ENCODE measurements around the gene SGMS2.

Gene SGMS2

DNA sequence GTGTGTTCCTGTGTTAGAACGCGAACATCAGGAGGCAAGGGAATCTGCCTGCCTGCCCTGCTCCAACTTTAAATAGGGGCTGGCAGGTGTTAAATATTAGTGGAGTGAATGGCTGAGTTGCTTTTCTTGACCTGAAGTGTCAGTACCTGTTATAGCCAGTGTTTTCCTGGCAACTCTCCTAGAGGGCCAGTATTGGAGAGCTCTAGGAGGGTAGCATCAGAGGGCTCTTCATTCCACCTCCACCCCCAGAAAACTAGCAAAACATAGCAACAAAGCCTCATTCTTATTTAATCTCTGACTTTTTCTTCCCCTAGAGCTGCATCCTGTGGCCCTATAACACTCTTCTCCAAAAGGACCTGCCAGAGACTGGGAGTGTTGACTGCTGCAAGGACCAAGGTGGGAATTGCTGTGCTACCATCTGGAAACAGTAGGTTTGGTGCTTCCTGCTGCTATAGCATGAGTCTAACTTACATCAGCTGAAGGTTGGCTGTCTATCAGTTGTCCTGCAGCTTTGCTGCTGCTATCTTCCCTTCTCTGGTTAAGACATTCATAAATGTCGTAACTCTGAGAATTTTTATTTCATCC is 33.5 kb downstream of the SGMS2 start:
- no peak for DNase-seq
- intact Hi-C loops (cut with DNase I) = no loop called here

DNA sequence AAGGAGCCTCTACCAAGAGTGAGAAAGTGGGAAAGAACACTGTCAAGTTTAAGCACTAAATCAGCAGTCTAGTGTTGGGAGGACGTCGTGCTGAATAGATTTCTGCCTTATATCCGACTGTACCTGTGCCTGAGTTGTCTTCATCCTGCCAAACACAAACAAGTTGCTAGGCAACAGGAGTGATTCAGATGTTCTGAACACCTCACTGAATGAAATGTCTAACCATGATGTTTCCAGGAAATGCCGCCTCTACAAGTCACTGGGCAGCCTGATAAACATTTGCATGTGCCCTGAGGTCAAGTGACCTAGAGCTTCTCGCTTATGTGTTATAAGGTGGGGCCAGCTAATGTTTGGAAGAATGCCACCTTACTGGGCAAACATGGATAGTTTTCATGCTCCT is 37.9 kb downstream of the SGMS2 start:
- DNase-seq = no peak
- intact Hi-C loops (cut with DNase I) = no loop called here

DNA sequence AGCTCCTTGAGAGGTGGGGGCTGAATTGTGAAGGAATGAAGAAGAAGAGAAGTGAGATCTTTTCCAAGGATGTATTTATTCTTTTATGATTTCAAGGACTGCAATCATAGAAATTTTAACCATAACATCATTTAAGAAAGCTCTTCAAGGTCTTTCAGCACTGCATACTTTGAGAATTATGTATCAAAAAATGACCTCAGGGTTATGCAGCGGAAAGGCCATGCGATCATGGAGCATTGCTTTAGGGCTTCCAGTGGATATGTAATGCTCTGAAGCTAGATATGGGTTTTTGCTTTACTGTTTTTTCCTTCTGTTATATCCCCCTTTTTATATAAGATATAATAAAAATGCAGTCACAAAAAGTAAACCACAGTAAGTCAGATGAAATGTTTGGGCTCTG is 38.7 kb downstream of the SGMS2 start:
- DNase-seq = no peak
- intact Hi-C loops (cut with DNase I) = no loop called here

DNA sequence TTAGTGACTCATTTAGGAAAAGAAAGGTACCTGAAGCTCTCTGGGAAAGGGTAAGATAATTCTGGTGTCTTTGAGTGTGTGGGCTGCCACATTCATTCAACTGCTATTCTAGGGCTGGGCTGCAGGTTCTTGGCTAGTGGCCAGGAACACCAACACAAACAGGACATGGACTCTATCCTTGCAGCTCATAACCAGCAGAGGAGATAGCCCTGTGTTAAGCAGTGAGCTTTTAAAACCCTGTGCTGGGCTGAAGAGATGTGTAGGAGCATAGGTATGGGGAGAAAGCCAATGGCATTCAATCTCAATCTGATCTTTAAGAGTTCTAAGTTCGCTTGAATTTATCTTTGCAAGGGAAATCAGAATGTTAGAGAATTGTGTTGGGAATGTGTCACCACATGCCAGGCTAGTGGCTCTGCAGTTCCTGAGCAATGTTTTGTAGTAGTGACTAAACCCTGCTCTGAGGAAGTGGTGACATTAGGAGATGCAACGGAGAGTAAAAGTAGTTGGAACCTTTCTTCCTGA is 39.2 kb downstream of the SGMS2 start:
- intact Hi-C loops (cut with DNase I) = no loop called here
- DNase-seq = no peak

DNA sequence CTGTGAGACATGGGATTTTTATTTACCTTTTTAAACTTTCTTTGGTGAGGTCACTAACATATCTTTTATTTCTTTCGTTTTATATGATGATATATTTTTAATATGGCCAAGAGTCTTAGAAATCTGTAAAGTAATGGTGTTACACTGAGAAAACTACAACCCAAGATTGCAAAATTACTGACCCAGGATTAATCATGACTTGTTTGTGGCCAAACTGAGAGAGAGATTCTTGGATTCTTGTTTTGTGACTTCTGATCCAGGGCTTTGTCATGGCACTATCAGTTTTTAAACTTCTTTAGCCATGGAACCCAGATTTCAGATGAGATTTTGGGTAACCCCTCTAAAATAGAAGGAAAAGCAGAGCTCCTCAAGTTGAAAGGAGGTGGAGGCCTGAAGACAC is 42.0 kb downstream of the SGMS2 start:
- intact Hi-C loops (cut with DNase I) = no loop called here

DNA sequence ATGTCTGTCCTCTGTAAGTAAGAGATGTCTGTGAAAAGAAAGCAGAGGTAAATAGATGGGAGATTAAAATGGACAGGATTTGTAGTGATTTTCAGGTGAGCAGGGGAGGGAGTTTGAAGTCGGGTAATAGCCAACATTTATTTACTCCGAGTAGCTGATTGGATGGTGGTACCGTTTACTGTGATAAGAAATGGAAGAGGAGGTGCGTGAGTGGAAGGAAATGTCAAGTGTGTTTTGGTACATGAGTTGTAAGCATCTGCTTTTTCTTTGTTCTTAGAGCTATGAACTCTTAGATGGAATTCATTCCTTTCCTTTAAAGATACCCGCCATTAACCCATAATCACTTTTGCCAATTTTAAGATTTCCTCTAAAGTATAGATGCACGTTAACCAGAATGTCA is 45.5 kb downstream of the SGMS2 start:
- DNase-seq = no peak
- intact Hi-C loops (cut with DNase I) = no loop called here

More for the DNA sequence above, 42.0 kb downstream of the SGMS2 start:
- no peak for DNase-seq

DNA sequence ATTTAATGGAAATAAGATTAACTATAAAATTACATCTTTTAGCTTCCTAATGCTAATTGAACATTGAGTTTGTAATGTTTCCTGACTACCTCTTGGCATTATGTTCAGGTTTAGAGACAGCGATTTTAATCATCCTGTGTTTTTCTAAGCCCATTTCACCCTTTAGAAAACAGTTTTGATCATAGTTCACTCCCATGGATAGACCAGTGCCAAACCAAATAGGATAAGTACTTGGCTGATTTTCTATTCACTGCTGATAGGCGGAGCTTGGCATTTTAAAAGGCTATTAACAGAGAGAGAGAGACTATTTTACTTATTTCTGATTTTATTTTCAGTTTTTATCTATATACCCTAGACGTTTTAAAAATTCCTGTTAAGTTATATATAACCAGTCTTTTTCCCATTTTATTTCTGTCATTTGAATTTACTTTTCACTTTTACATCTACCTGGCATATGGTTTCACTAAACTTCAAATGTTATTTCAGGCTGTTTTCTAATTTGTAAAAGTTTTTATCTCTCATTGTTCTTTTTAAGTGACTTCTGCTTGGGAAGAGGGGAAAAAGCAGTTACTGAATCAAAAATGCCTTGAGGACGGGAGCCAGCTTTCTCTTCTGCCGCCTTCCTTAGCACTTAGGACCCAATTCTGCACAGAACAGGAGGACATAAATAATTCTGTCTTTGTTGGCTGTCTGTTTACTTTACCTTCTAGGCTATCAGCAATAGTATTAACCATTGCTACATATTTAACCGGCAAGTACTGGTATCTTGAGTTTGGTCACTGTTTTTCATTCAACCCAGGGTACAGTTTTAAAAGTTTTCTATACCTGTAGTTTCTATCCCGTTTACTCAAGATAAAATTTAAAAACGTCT is 46.4 kb downstream of the SGMS2 start:
- intact Hi-C loops (cut with DNase I) = no loop called here
- DNase-seq = no peak

DNA sequence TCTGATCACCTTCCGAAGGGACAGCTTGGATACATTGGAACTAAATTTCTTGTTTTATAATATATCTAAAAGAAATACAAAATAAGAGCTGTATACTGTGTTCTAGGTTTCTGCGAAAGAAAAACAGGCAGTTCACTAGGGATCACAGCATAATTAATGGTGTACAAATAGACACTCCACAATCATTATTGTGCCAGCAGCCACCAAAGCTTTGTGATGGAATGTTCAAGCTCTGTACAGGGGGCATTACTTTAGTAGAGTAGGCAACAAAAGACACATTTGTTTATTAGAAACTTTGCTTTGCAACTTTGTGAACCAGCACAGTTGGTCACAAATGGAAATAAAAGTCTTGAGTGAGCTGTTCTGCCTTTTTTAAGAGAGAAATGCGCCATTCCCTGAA is 49.3 kb downstream of the SGMS2 start:
- peak in 1 of 42 donors; percentile 1 for DNase-seq
- intact Hi-C loops (cut with DNase I) = no loop called here

DNA sequence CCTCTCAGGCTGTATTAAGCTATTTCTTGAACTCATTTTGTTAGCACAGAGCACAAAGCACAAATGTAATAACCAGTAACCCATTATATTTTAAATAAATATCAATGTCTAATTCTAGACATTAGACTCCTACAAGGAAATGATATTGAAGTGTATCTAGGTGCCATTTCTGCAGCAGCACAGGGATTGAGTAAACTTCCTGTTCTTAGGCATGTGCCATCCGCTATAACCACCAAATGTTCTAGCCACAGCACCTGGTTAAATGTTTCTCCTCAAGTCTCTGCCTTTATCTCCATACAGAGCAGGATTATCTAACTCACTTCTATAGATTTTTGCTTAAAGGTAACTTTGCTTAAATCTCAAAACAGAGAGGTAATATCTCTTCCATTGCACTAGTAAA is 51.4 kb downstream of the SGMS2 start:
- intact Hi-C loops (cut with DNase I) = no loop called here
- no peak for DNase-seq

DNA sequence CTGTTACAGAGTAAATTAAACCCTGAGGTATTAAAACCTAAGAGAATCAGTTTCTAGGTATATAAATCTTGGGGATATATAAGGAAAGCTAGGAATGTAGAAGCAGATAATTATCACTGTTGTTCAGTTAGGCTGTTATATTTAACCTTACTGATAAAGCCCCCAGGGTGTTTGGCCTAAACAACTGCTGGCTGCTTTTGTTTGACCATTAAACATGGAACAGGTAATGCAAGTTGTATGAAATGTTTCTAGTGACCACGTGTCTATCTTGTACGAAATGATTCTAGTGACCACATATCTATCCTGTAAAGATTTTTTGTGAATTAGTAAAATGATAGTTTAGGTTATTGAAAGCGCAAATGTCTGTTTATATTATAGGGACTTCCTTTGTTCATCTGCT is 52.6 kb downstream of the SGMS2 start:
- DNase-seq = no peak
- intact Hi-C loops (cut with DNase I) = no loop called here

DNA sequence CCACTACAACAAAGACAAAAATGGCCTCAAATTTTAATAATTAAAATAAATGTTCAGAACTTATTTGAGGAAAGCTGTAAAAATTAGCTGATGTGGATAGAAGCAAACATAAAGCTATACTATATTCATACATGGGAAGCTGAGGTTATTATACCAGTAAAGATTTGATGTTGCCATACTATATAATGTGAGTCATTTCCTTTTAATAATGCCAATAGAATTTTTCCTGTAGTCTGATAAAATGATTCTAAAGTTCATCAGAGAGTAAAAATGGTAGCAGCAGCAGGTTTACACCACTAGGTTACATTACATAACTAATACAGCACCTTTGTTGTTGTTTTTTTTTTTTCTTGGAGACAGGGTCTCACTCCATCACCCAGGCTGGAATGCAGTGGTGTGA is 61.1 kb downstream of the SGMS2 start:
- intact Hi-C loops (cut with DNase I) = no loop called here
- DNase-seq = no peak

DNA sequence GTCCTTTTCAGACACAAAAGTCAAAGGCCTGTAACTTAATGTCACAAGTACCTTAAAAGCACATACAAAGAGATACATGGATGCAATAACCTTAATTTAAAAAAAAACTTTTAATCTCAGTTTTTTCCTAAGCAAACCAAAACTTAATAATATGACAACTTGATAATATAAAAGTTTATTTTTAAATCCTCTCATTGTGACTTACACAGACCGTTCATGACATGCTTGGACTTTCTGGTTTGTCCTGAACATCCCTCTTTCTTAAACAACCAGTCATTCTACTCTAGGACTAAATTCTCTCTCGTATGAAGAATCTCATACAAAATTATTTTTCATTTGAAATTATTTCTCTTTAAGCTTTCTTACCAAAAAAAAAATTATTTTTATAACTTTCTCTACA is 63.5 kb downstream of the SGMS2 start:
- intact Hi-C loops (cut with DNase I) = no loop called here
- no peak for DNase-seq

DNA sequence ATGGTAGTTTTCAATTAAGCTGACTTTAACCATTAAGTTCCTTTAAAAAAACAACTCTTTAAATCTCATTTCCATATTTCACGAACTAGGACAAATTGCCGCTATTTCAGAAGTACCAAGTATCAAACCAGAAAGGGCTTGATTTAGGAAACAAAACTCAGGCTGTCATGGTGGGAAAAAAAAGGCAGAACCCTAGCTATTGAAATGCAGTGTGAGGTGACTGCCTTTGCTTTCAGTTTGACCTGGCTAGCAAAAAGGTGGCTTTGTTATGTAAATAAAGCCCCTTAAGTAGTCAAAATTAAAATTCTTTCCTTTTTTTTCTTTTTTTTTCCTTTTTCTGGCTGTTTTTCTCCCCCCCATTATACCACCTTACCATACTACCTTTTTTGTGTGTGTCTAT is 66.0 kb downstream of the SGMS2 start:
- DNase-seq = no peak
- intact Hi-C loops (cut with DNase I) = no loop called here

DNA sequence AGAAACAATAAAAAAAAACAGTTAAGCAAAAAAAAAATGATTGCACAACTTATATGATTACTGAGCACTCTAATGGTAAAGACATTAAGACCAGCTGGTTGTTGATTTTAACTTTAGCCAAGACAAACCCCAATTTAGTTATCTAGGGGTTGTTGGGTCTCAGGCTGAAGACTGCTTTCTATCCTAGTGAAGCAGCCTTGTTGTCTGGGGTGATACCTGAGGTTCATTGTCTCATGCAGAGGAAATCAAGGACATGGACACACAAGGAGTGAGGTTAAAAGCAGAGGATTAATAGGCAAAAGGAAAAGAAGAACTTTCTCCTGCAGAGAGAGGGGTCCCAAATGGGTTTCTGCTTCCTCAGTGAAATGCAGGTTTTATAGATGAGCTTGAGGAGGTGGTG is 66.6 kb downstream of the SGMS2 start:
- no peak for DNase-seq
- intact Hi-C loops (cut with DNase I) = no loop called here

DNA sequence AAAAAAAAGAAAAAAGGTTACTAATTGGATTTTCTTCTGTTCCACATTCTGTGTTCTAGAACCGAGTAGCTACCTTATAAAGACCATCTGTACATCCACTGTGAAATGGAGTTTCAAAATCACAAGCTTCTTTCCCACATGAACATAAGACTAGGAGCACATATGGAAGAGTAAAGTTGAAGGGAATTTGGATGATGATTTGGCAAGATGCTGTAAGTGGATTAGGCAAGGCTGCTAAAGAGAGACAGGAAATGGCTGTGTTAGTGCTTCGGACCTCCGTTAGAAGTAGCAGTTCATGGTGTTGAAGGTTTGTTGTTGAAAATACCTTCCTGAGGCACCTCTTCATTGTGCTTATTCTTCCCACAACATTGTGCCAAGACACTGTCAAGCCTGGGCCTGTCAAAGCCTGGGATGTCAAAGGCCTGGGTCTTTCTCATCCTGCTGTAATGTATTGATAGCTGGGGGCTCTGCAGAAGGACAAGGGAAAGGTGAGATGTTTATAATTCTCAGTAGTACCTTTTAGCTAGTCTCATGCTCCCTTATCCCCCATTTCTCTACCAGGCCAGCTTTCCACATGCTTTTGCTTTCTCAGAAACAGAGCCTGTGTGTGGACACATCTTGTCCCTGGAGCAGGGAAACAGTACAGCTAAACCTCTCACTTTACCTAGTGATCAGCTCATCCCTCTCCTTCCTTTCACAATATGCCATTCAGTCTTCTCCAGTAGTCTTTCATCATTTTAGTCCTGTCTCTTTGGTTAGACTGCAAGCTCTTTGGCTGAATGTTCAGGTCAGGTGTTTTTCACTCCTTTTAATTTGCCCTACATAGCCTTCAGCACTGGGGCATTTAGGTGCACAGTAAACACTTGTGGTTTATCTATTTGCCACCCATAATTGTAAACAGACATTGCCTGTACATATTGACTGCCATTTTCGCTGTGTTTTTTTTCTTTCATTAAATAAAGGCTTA is 68.7 kb downstream of the SGMS2 start:
- DNase-seq = no peak
- intact Hi-C loops (cut with DNase I) = no loop called here

DNA sequence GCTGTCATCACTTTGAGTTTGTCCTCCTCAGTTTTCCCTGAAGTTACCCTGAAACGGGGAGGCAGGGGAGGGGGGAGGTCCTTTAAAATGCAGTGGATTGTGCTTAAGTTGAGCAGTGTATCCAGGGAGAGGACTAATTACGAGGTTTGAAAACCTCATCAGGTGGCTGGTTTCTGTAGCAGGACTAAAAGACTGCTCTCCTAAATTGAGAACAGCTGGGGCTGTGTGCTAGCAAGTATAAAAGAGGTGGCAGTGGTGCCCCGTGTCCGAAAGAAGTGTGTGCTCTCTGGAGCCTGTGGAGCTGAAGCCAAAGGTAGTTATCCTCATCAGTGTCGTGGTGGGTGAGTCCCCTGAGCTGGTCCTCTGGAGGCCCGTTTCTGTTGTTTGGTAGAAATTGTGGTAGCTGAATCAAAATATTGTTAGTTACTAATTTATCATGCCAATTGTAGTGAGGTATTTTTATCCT is 69.4 kb downstream of the SGMS2 start:
- intact Hi-C loops (cut with DNase I) = no loop called here
- no peak for DNase-seq

DNA sequence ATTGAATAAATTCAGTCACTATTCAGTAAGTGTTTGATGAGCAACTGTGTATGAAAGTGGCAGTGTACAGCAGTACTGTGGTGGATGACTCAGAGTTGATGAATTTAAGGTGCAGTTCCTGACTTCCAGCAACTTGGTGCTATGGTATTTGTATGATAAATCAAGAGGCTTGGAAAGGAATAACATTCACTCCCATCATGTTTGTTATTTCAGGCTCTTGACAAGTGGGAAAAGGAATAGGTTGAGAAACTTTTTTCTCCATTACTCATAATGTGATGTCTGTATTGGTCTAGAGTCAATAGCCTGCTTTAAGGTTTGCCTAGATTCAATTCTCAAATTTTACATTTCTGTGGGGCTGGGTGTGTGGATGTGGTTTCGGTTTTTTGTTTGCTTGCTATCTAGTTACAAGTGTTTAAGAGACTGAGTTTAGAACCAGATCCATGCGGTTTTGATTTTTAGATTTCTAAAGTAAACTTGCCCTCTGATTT is 71.5 kb downstream of the SGMS2 start:
- DNase-seq = no peak
- intact Hi-C loops (cut with DNase I) = no loop called here

DNA sequence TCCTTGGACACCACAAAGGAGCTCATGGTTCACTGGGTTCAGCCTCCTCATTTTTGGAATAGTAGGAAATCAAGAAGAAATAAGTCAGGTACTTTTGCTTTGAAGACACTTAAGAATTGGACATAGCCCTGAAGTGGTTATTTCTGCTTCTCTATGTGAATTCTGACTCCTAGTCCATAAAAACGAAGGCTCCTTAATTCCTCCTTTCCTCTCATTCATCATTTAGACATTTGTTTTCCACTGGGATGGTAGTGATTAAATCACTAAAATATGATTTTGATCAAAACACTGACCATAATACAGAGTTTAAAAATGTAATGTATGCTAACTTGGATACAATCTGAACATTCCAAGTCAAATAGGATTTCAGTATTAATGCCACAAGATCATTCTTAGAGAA is 71.9 kb downstream of the SGMS2 start:
- no peak for DNase-seq
- intact Hi-C loops (cut with DNase I) = no loop called here

DNA sequence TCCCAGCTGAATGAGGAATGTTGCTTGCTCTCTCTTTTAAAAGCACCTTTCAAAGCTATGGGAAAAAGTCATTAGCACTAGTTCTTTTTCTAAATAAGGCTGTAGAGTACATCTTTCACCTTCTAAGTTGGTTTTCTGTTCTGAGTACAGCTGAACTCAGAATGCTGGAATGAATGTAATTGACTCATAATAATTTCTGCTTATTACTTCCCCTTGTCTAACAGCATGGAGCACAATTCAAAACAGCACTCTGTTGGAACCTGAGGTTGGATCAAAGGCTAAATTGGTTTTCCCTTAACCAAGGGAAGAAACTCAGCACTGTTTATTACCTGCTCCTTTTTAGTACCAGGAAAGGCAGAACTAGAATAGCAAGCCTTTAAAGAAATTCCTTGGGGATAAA is 73.1 kb downstream of the SGMS2 start:
- intact Hi-C loops (cut with DNase I) = no loop called here
- DNase-seq = no peak

DNA sequence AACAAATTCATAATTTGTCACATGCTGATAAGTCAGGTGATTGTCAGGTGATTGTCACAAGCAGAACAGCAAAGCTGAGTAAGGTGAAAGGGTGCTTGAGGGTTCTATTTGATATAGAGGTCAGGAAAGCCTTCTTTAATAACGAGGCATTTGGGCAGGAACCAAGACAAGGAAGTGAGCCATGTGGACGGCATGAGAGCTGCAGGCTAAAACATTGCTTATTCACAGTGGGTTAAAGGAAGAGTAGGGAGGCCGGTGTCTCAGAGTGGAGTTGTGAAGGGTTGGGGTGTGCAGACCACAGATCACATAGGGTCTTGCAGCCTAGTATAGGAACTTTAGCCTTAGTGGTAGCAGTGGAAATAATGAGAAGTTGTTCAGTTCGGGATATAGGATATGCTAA is 75.3 kb downstream of the SGMS2 start:
- intact Hi-C loops (cut with DNase I) = no loop called here
- DNase-seq = no peak
